H9 (cell line): ENCODE data around the gene SPNS3. TPM values are rescaled to one million over a fixed set of nuclear protein-coding genes. Genes with fewer than 3 reads are reported as not detected.

ENCODE experiments used
- DNase-seq: peaks from one replicate; pipeline ENCODE4 v3.0.0-alpha.2; 2017
- H2AFZ ChIP-seq: one replicate; pipeline ENCODE4 v1.6.1; 2013; ENCODE audit warnings: mild to moderate bottlenecking, low read length, control low read depth, moderate library complexity
- H2AK5ac ChIP-seq: 2 replicates; pipeline ENCODE4 v1.6.1; 2013; ENCODE audit warnings: low read length, control low read depth, mixed read lengths; ENCODE audit not compliant: insufficient read length
- H2BK120ac ChIP-seq: one replicate; pipeline ENCODE4 v1.6.1; 2013; ENCODE audit warnings: low read depth, mild to moderate bottlenecking, low read length, control low read depth, inconsistent platforms; ENCODE audit not compliant: poor library complexity, severe bottlenecking
- H2BK12ac ChIP-seq: 2 replicates; pipeline ENCODE4 v1.6.1; 2013; ENCODE audit warnings: low read length, control low read depth, mixed read lengths, low read depth; ENCODE audit not compliant: insufficient read length
- H2BK15ac ChIP-seq: 2 replicates; pipeline ENCODE4 v1.6.1; 2013; ENCODE audit warnings: low read depth, low read length, control low read depth
- H2BK20ac ChIP-seq: one replicate; pipeline ENCODE4 v1.6.1; 2013; ENCODE audit warnings: low read depth, mild to moderate bottlenecking, low read length, control low read depth, inconsistent platforms; ENCODE audit not compliant: poor library complexity, severe bottlenecking
- H2BK5ac ChIP-seq: 2 replicates; pipeline ENCODE4 v1.6.1; 2013; ENCODE audit warnings: low read length, control low read depth, mixed read lengths; ENCODE audit not compliant: insufficient read length
- H3K14ac ChIP-seq: 2 replicates; pipeline ENCODE4 v1.6.1; 2013; ENCODE audit warnings: low read length, control low read depth; ENCODE audit not compliant: insufficient read depth
- H3K18ac ChIP-seq: 2 replicates; pipeline ENCODE4 v1.6.1; 2013; ENCODE audit warnings: low read depth, mild to moderate bottlenecking, mixed read lengths, low read length, control low read depth; ENCODE audit not compliant: insufficient read length
- H3K23ac ChIP-seq: 2 replicates; pipeline ENCODE4 v1.6.1; 2013; ENCODE audit warnings: low read length, control low read depth, mixed read lengths, low read depth; ENCODE audit not compliant: insufficient read length
- H3K23me2 ChIP-seq: 2 replicates; pipeline ENCODE4 v1.6.1; 2013; ENCODE audit warnings: low read depth, mild to moderate bottlenecking, mixed read lengths, low read length, control low read depth; ENCODE audit not compliant: insufficient read length, poor library complexity, severe bottlenecking
- H3K27ac ChIP-seq: 2 replicates; pipeline ENCODE4 v1.5.1; 2013; ENCODE audit warnings: low read length, control low read depth, mixed read lengths, low read depth; ENCODE audit not compliant: insufficient read length
- H3K27me3 ChIP-seq: 2 replicates; pipeline ENCODE4 v1.6.1; 2013; ENCODE audit warnings: low read length, control low read depth, inconsistent platforms; ENCODE audit not compliant: insufficient read depth
- H3K4ac ChIP-seq: 2 replicates; pipeline ENCODE4 v1.6.1; 2013; ENCODE audit warnings: low read depth, mild to moderate bottlenecking, control low read depth, inconsistent platforms, low read length, moderate library complexity
- H3K4me1 ChIP-seq: 2 replicates; pipeline ENCODE4 v1.6.1; 2013; ENCODE audit warnings: low read length, control low read depth, inconsistent platforms; ENCODE audit not compliant: insufficient read depth
- H3K4me2 ChIP-seq: 2 replicates; pipeline ENCODE4 v1.6.1; 2013; ENCODE audit warnings: low read length, control low read depth, mixed read lengths; ENCODE audit not compliant: insufficient read length, insufficient read depth
- H3K56ac ChIP-seq: 2 replicates; pipeline ENCODE4 v1.6.1; 2013; ENCODE audit warnings: low read depth, mild to moderate bottlenecking, mixed read lengths, low read length, control low read depth; ENCODE audit not compliant: insufficient read length
- H3K79me1 ChIP-seq: 2 replicates; pipeline ENCODE4 v1.6.1; 2013; ENCODE audit warnings: low read depth, mild to moderate bottlenecking, moderate library complexity, low read length, control low read depth, inconsistent platforms; ENCODE audit not compliant: insufficient read depth, poor library complexity, severe bottlenecking
- H3K79me2 ChIP-seq: 2 replicates; pipeline ENCODE4 v1.6.1; 2013; ENCODE audit warnings: low read length, control low read depth, inconsistent platforms; ENCODE audit not compliant: insufficient read depth
- H3K9ac ChIP-seq: 2 replicates; pipeline ENCODE4 v1.6.1; 2013; ENCODE audit warnings: low read length, control low read depth, mixed read lengths; ENCODE audit not compliant: insufficient read length; ENCODE audit errors: extremely low read depth
- H3K9me3 ChIP-seq: one replicate; pipeline ENCODE4 v1.6.1; 2013; ENCODE audit warnings: low read depth, low read length, inconsistent platforms; ENCODE audit not compliant: control insufficient read depth
- H3T11ph ChIP-seq: one replicate; pipeline ENCODE4 v1.6.1; 2013; ENCODE audit warnings: mild to moderate bottlenecking, low read length, control low read depth, inconsistent platforms
- H4K20me1 ChIP-seq: one replicate; pipeline ENCODE4 v1.6.1; 2013; ENCODE audit not compliant: control insufficient read depth, insufficient read length, insufficient read depth
- H4K5ac ChIP-seq: 2 replicates; pipeline ENCODE4 v1.6.1; 2013; ENCODE audit warnings: low read depth, mild to moderate bottlenecking, mixed read lengths, low read length, control low read depth; ENCODE audit not compliant: insufficient read length
- H4K8ac ChIP-seq: replicated peaks from 2 replicates; pipeline ENCODE4 v1.6.1; 2013; ENCODE audit warnings: low read length, control low read depth, mixed read lengths, low read depth; ENCODE audit not compliant: insufficient read length
- H4K91ac ChIP-seq: 2 replicates; pipeline ENCODE4 v1.6.1; 2013; ENCODE audit warnings: low read depth, mild to moderate bottlenecking, moderate library complexity, mixed read lengths, low read length, control low read depth; ENCODE audit not compliant: insufficient read length
- H3K27ac Mint-ChIP-seq, 3 experiments: 2 replicates in 2 of 3; 3 replicates in 1 of 3; pipeline ENCODE4 v1.8.0; 2020 to 2021; ENCODE audit warnings: mixed read lengths in 3 of 3, mild to moderate bottlenecking in 1 of 3, moderate library complexity in 1 of 3
- H3K27me3 Mint-ChIP-seq: 2 replicates; pipeline ENCODE4 v1.8.0; 2021; ENCODE audit warnings: low read depth, mild to moderate bottlenecking, moderate library complexity, mixed read lengths
- H3K36me3 Mint-ChIP-seq, 3 experiments: 2 replicates in 2 of 3; 3 replicates in 1 of 3; pipeline ENCODE4 v1.8.0; 2020 to 2021; ENCODE audit warnings: low read depth in 3 of 3, mixed read lengths in 3 of 3; ENCODE audit not compliant: insufficient read depth in 1 of 3
- H3K4me1 Mint-ChIP-seq, 2 experiments: 2 replicates each; pipeline ENCODE4 v1.8.0; 2020; ENCODE audit warnings: mixed read lengths in 2 of 2
- H3K4me3 Mint-ChIP-seq, 2 experiments: 2 replicates in 1 of 2; 3 replicates in 1 of 2; pipeline ENCODE4 v1.8.0; 2020 to 2021; ENCODE audit warnings: mild to moderate bottlenecking in 2 of 2, mixed read lengths in 2 of 2, moderate library complexity in 1 of 2
- H3K9me3 Mint-ChIP-seq, 2 experiments: 2 replicates in 1 of 2; 3 replicates in 1 of 2; pipeline ENCODE4 v1.8.0; 2020; ENCODE audit warnings: mild to moderate bottlenecking in 2 of 2, mixed read lengths in 2 of 2, moderate library complexity in 1 of 2
- CTCF ChIP-seq: fragments of 200-600 bp; sonication (generic); conservative IDR thresholded peaks from 3 replicates; pipeline ENCODE4 v1.8.0; 2021; ENCODE audit warnings: antibody characterized with exemption, mild to moderate bottlenecking
- WGBS: extraction: QIAGEN DNeasy Blood & Tissue Kit; methylation state at CpG from one replicate; pipeline ENCODE4 v1.1.7; 2013; ENCODE audit warnings: missing lambda C conversion rate, low lambda C conversion rate, mixed read lengths; ENCODE audit not compliant: insufficient read length; ENCODE audit errors: extremely low coverage; 5-methylcytosine and 5-hydroxymethylcytosine counted together
- total RNA-seq: library from RNA; stranded (reverse); gene quantifications from 2 replicates; pipeline ENCODE4 v1.2.1, GENCODE V29; 2021

SPNS3 gene
- total RNA-seq, 1 experiment from 2014 or later = not detected

GRCh38 chr17:4488989-4489595, 55.4 kb downstream of the SPNS3 start:
- no peak overlapping the region for H3K56ac ChIP-seq
- WGBS = no CpG with 5 or more reads among the region's 15 CpGs
- no peaks in the 10 kb centered on the region for H3K23me2 ChIP-seq
- H4K5ac ChIP-seq = no peak overlapping the region
- H3K18ac ChIP-seq = no peak overlapping the region
- H4K20me1 ChIP-seq = peaks cover 3% of the 10 kb centered on the region
- no peak overlapping the region for H3T11ph ChIP-seq
- H3K36me3 Mint-ChIP-seq = no peaks in the 10 kb centered on the region
- H2BK15ac ChIP-seq = no peak overlapping the region
- H3K23ac ChIP-seq = no peak overlapping the region
- no peak overlapping the region for H2BK20ac ChIP-seq
- H3K27ac ChIP-seq = no peak overlapping the region
- no peak overlapping the region for H3K4ac ChIP-seq
- no peak overlapping the region for H2BK120ac ChIP-seq
- peaks cover 18 to 22% of the 10 kb centered on the region in 2 experiments for H3K4me1 Mint-ChIP-seq
- H2AK5ac ChIP-seq = no peak overlapping the region
- no peaks in the 10 kb centered on the region; a peak in 3 of 5 replicates for H3K9me3 Mint-ChIP-seq
- no peak overlapping the region for H2BK5ac ChIP-seq
- no peaks in the 10 kb centered on the region for H3K79me2 ChIP-seq
- H3K9me3 ChIP-seq = no peaks in the 10 kb centered on the region
- H4K91ac ChIP-seq = no peak overlapping the region
- no peak overlapping the region for H3K27ac Mint-ChIP-seq
- no peaks in the 10 kb centered on the region for H3K27me3 ChIP-seq
- H3K4me2 ChIP-seq = no peak overlapping the region
- no peak overlapping the region for H2AFZ ChIP-seq
- peaks cover 11% of the 10 kb centered on the region for H3K27me3 Mint-ChIP-seq
- H3K9ac ChIP-seq = no peak overlapping the region
- no peak overlapping the region for H3K4me3 Mint-ChIP-seq
- H3K79me1 ChIP-seq = no peaks in the 10 kb centered on the region
- H3K14ac ChIP-seq = no peak overlapping the region
- TF ChIP-seq CTCF = no peak
- no peak overlapping the region for H2BK12ac ChIP-seq
- DNase-seq = no peak
- no peak overlapping the region for H4K8ac ChIP-seq
- H3K4me1 ChIP-seq = no peaks in the 10 kb centered on the region
